Dedifferentiated amniotic fluid mesenchymal stem cell (primary cell): ENCODE results near the gene SLC38A2.

Experiments
- DNase-seq: peaks from one replicate; pipeline ENCODE4 v3.0.0-alpha.2; 2016; ENCODE audit errors: extremely low spot score

The SLC38A2 gene

GRCh38 chr12:46318037-46318436 lies 54.5 kb downstream of the SLC38A2 start:
- DNase-seq, result no peak
